H1 (cell line): Measurements from ENCODE around the gene UBE2V1. TPM values are rescaled to one million over a fixed set of nuclear protein-coding genes. Genes with fewer than 3 reads are reported as not detected.

Source experiments
- CTCF ChIA-PET: fragments of 300-600 bp; sonication (Branson Sonifier 250); formaldehyde crosslinking; loops from one replicate; lab custom pipeline; 2021; ENCODE audit not compliant: partially characterized antibody; lab: Charles Lee
- POLR2A ChIA-PET: fragments of 300-600 bp; sonication (Branson Sonifier 250); formaldehyde crosslinking; loops from one replicate; lab custom pipeline; 2021; ENCODE audit warnings: inconsistent platforms; ENCODE audit not compliant: partially characterized antibody; lab: Charles Lee
- DNase-seq, 2 experiments: peaks; one replicate each; pipeline versions ENCODE4 v3.0.0 to v3.0.0-alpha.2; 2010 to 2022; ENCODE audit warnings: low spot score in 2 of 2, low read depth in 1 of 2, mixed read lengths in 1 of 2
- FAIRE-seq: peaks from 2 replicates; lab custom pipeline; 2011; peaks lifted over from hg19 to GRCh38; lab: Jason Lieb, UNC
- H2AFZ ChIP-seq: 2 replicates; pipeline ENCODE4 v1.8.1; 2012; ENCODE audit warnings: low read length, inconsistent platforms
- H2AK5ac ChIP-seq: 2 replicates; pipeline ENCODE4 v1.6.1; 2013; ENCODE audit warnings: low read depth, low read length
- H2BK120ac ChIP-seq: replicated peaks from 2 replicates; pipeline ENCODE3; 2013; ENCODE audit warnings: low read depth, low read length, inconsistent platforms
- H2BK12ac ChIP-seq: 2 replicates; pipeline ENCODE4 v1.6.1; 2013; ENCODE audit warnings: low read depth, low read length
- H2BK15ac ChIP-seq: 2 replicates; pipeline ENCODE4 v1.6.1; 2013; ENCODE audit warnings: low read length
- H2BK20ac ChIP-seq: 2 replicates; pipeline ENCODE4 v1.6.1; 2013; ENCODE audit warnings: low read length
- H2BK5ac ChIP-seq: 2 replicates; pipeline ENCODE4 v1.6.1; 2013; ENCODE audit warnings: low read depth, low read length
- H3K14ac ChIP-seq: 2 replicates; pipeline ENCODE4 v1.6.1; 2013; ENCODE audit warnings: inconsistent platforms; ENCODE audit not compliant: insufficient read length
- H3K18ac ChIP-seq: 2 replicates; pipeline ENCODE4 v1.6.1; 2013; ENCODE audit warnings: low read length; ENCODE audit errors: extremely low read depth
- H3K23ac ChIP-seq: 2 replicates; pipeline ENCODE4 v1.6.1; 2013; ENCODE audit warnings: inconsistent platforms; ENCODE audit not compliant: insufficient read length
- H3K23me2 ChIP-seq: 2 replicates; pipeline ENCODE4 v1.6.1; 2013; ENCODE audit warnings: low read depth, low read length
- H3K27ac ChIP-seq: 2 replicates; pipeline ENCODE4 v1.6.1; 2011; ENCODE audit warnings: low read depth, low read length, inconsistent platforms
- H3K27me3 ChIP-seq, 4 experiments: replicated peaks in 1 of 4; 1 replicate in 1 of 4; 2 replicates in 3 of 4; pipeline versions ENCODE4 v1.6.1 to v1.8.1; 2011 to 2013; ENCODE audit warnings: low read length in 3 of 4, mild to moderate bottlenecking in 3 of 4, inconsistent platforms in 2 of 4, mixed read lengths in 2 of 4, moderate library complexity in 1 of 4; ENCODE audit not compliant: control insufficient read depth in 3 of 4, insufficient read depth in 3 of 4; ENCODE audit errors: extremely low read depth in 1 of 4
- H3K36me3 ChIP-seq, 4 experiments: 2 replicates each; pipeline versions ENCODE4 v1.6.1 to v1.8.1; 2011 to 2013; ENCODE audit warnings: mild to moderate bottlenecking in 4 of 4, low read length in 3 of 4, moderate library complexity in 2 of 4, control low read depth in 1 of 4, inconsistent platforms in 1 of 4; ENCODE audit not compliant: insufficient read depth in 4 of 4, control insufficient read depth in 2 of 4
- H3K4ac ChIP-seq: replicated peaks from 2 replicates; pipeline ENCODE3; 2013; ENCODE audit warnings: low read length, low read depth, mixed read lengths, inconsistent platforms; ENCODE audit not compliant: insufficient read length
- H3K4me1 ChIP-seq, 4 experiments: replicated peaks in 1 of 4; 1 replicate in 1 of 4; 2 replicates in 3 of 4; pipeline versions ENCODE4 v1.6.1 to v1.8.1; 2011 to 2013; ENCODE audit warnings: low read length in 3 of 4, inconsistent platforms in 2 of 4, mixed read lengths in 1 of 4; ENCODE audit not compliant: insufficient read depth in 4 of 4, control insufficient read depth in 3 of 4
- H3K4me2 ChIP-seq, 2 experiments: 2 replicates each; pipeline versions ENCODE4 v1.6.1 to v1.8.1; 2011 to 2013; ENCODE audit warnings: low read depth in 2 of 2, low read length in 2 of 2, control low read depth in 1 of 2, inconsistent platforms in 1 of 2, mild to moderate bottlenecking in 1 of 2; ENCODE audit not compliant: insufficient read depth in 1 of 2
- H3K4me3 ChIP-seq, 4 experiments: fragments of 200-600, 300-600 bp in 1 of 4; sonication (generic), shearing (Covaris generic), sonication (Bioruptor Twin) in 1 of 4; 2 replicates each; pipeline versions ENCODE4 v1.5.1 to v1.8.1; 2011 to 2016; ENCODE audit warnings: low read length in 4 of 4, low read depth in 3 of 4, control low read depth in 2 of 4, inconsistent platforms in 2 of 4, mild to moderate bottlenecking in 2 of 4, mixed read lengths in 1 of 4, moderate library complexity in 1 of 4; ENCODE audit not compliant: insufficient read depth in 2 of 4; ENCODE audit errors: extremely low read depth in 1 of 4
- H3K56ac ChIP-seq: replicated peaks from 2 replicates; pipeline ENCODE3; 2013; ENCODE audit warnings: low read depth, mild to moderate bottlenecking, mixed read lengths, low read length, inconsistent platforms; ENCODE audit not compliant: insufficient read length
- H3K79me1 ChIP-seq: 2 replicates; pipeline ENCODE4 v1.6.1; 2013; ENCODE audit warnings: low read depth, low read length, control low read depth
- H3K79me2 ChIP-seq, 2 experiments: 2 replicates each; pipeline versions ENCODE4 v1.6.1 to v1.8.1; 2012 to 2013; ENCODE audit warnings: low read length in 2 of 2, mild to moderate bottlenecking in 2 of 2, inconsistent platforms in 1 of 2; ENCODE audit not compliant: insufficient read depth in 2 of 2, control insufficient read depth in 1 of 2
- H3K9ac ChIP-seq, 4 experiments: replicated peaks in 1 of 4; 1 replicate in 1 of 4; 2 replicates in 3 of 4; pipeline versions ENCODE4 v1.6.1 to v1.8.1; 2011 to 2013; ENCODE audit warnings: low read depth in 3 of 4, low read length in 3 of 4, control low read depth in 2 of 4, mild to moderate bottlenecking in 2 of 4, moderate library complexity in 2 of 4, inconsistent platforms in 1 of 4; ENCODE audit errors: extremely low read depth in 1 of 4
- H3K9me3 ChIP-seq, 2 experiments: 2 replicates each; pipeline versions ENCODE4 v1.6.1 to v1.8.1; 2012 to 2013; ENCODE audit warnings: mild to moderate bottlenecking in 2 of 2, moderate library complexity in 2 of 2, control low read depth in 1 of 2, inconsistent platforms in 1 of 2, low read depth in 1 of 2, low read length in 1 of 2, mixed read lengths in 1 of 2; ENCODE audit not compliant: insufficient read depth in 2 of 2
- H4K20me1 ChIP-seq, 2 experiments: replicated peaks in 1 of 2; 2 replicates each; pipeline versions ENCODE3 to v1.8.1; 2011 to 2013; ENCODE audit warnings: inconsistent platforms in 2 of 2, low read length in 2 of 2, mild to moderate bottlenecking in 1 of 2; ENCODE audit not compliant: insufficient read depth in 2 of 2, control insufficient read depth in 1 of 2
- H4K5ac ChIP-seq: 2 replicates; pipeline ENCODE4 v1.6.1; 2013; ENCODE audit warnings: low read length, low read depth, mixed read lengths, inconsistent platforms; ENCODE audit not compliant: insufficient read length
- H4K8ac ChIP-seq: 2 replicates; pipeline ENCODE4 v1.8.0; 2013; ENCODE audit warnings: mild to moderate bottlenecking, moderate library complexity, low read length, inconsistent platforms; ENCODE audit not compliant: insufficient read depth; ENCODE audit errors: extremely low read depth
- H4K91ac ChIP-seq: replicated peaks from 2 replicates; pipeline ENCODE3; 2013; ENCODE audit warnings: low read length, mixed read lengths, inconsistent platforms; ENCODE audit not compliant: insufficient read length
- RNF2 ChIP-seq: fragments of 200-900, 300-1000 bp; sonication (generic); IDR thresholded peaks from 2 replicates; pipeline ENCODE4 v1.7.1; 2016; ENCODE audit warnings: borderline replicate concordance, low read depth, mild to moderate bottlenecking, antibody characterized with exemption, low read length; ENCODE audit not compliant: poor library complexity, severe bottlenecking; ENCODE audit errors: missing control alignments
- WGBS, 2 experiments: shearing (Covaris generic) in 1 of 2; methylation state at CpG; one replicate each; pipeline versions ENCODE4 v1.1.6 to v1.1.7; 2013 to 2015; ENCODE audit warnings: low lambda C conversion rate in 2 of 2, mixed read lengths in 2 of 2, inconsistent platforms in 1 of 2, low coverage in 1 of 2, missing lambda C conversion rate in 1 of 2; ENCODE audit not compliant: insufficient replicate concordance in 2 of 2, insufficient coverage in 1 of 2, insufficient read length in 1 of 2; ENCODE audit errors: extremely low coverage in 1 of 2, missing lambda C conversion rate in 1 of 2; 5-methylcytosine and 5-hydroxymethylcytosine counted together
- polyA plus RNA-seq, 7 experiments: library from polyadenylated mRNA; depleted of rRNA in 3 of 7; stranded (reverse) in 5 of 7; unstranded in 2 of 7; fragments of >200 nt in 5 of 7; fragments of 200-250 nt in 2 of 7; gene quantifications; 1 replicate in 5 of 7; 2 replicates in 1 of 7; 4 replicates in 1 of 7; pipeline versions ENCODE4 v1.2.1 to v1.2.3, GENCODE V29; 2011 to 2013; ENCODE audit warnings: missing spikeins in 2 of 7, mixed read lengths in 2 of 7
- total RNA-seq: library from RNA; stranded (reverse); fragmentation: NEBNext Ultra II Directional; extraction: Animal tissue kit (Norgen Biotek cat#: 25700); gene quantifications from 2 replicates; pipeline ENCODE4 v1.2.1, GENCODE V29; 2021

The UBE2V1 gene
- total and polyA plus RNA-seq, 2 of the 8 experiments (the other 6 are each of a cell fraction or from before 2014, with no cell fraction given) = 141 to 184 TPM

DNA sequence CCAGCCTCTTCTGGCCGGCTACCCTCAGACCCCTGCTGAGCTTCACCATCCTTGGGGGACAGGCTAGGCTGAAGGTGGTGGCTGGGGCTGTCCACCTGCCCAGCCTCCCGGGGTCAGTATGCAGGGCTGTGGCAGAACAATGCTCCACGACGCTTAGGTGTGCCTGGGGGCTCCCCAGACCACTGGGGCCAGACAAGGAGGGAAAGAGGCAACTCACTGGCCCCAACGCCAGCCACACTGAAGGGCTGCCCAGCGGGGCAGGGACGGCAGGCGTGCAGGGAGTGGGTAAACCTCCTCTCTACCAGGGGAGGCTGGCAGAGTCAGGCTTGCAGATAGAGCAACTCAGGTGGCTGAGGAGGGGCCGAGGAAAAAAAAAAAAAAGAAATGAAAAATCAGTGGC lies 11.5 kb upstream of the UBE2V1 start:
- H3K56ac ChIP-seq = no peak overlapping the region
- H3K9me3 ChIP-seq = no peaks in the 10 kb centered on the region
- peaks cover 4 to 34% (median 23%) of the 10 kb centered on the region in 4 experiments; a peak in 7 of 8 replicates for H3K36me3 ChIP-seq
- H3K79me1 ChIP-seq = no peaks in the 10 kb centered on the region; the same call in 1 of the 2 replicates
- no peak overlapping the region for H3K27ac ChIP-seq
- H3K4me1 ChIP-seq = peaks cover 0 to 2% (median 0%) of the 10 kb centered on the region in 4 experiments; a peak in 2 of 7 replicates
- no peak overlapping the region for H3K4ac ChIP-seq
- TF ChIP-seq RNF2 = no peak
- H2AFZ ChIP-seq = no peak overlapping the region
- H2BK15ac ChIP-seq = no peak overlapping the region
- no peak overlapping the region for H2BK5ac ChIP-seq
- no peak overlapping the region for H4K5ac ChIP-seq
- H3K18ac ChIP-seq = no peak overlapping the region
- H4K8ac ChIP-seq = no peak overlapping the region
- H2BK12ac ChIP-seq = no peak overlapping the region
- 99% methylated on average over 8 of the region's 9 CpGs; no CpG with 5 or more reads in 1 of the 2 experiments for WGBS, 2 experiments
- ChIA-PET POLR2A (interaction anchor here (0.8 to 1.4 kb wide), 4 partner anchors 11 to 144 kb away, joined by 3 read pairs; partner anchors contain the start of gene UBE2V1), CTCF (interaction anchor here (1.9 to 13.0 kb wide), 6 partner anchors 7 to 54 kb away, joined by 4 to 208 read pairs (median 116); partner anchors contain the start of gene PEDS1)
- no peaks in the 10 kb centered on the region for H3K27me3 ChIP-seq
- DNase-seq (no peak), FAIRE-seq (no peak)
- H2BK120ac ChIP-seq = no peak overlapping the region
- H4K20me1 ChIP-seq = peaks cover 3 to 10% of the 10 kb centered on the region in 2 experiments
- no peak overlapping the region for H4K91ac ChIP-seq
- H3K14ac ChIP-seq = no peak overlapping the region
- H3K23me2 ChIP-seq = no peaks in the 10 kb centered on the region
- no peak overlapping the region for H2BK20ac ChIP-seq
- H2AK5ac ChIP-seq = no peak overlapping the region
- H3K4me2 ChIP-seq = no peak overlapping the region
- no peak overlapping the region for H3K23ac ChIP-seq
- no peak overlapping the region for H3K9ac ChIP-seq
- H3K4me3 ChIP-seq = no peak overlapping the region
- H3K79me2 ChIP-seq = no peaks in the 10 kb centered on the region
